Endothelial cell of coronary artery (primary cell): ENCODE results near the gene MYMX. TPM values are rescaled to one million over a fixed set of nuclear protein-coding genes. Genes with fewer than 3 reads are reported as not detected.

Experiments used
- total RNA-seq: library from RNA; depleted of rRNA; stranded (reverse); fragments of >200 nt; gene quantifications from 2 replicates; pipeline ENCODE4 v1.2.3, GENCODE V29; 2014

MYMX gene
- 0.18 TPM in 1 of 2 replicates, not detected in the other for total RNA-seq

DNA sequence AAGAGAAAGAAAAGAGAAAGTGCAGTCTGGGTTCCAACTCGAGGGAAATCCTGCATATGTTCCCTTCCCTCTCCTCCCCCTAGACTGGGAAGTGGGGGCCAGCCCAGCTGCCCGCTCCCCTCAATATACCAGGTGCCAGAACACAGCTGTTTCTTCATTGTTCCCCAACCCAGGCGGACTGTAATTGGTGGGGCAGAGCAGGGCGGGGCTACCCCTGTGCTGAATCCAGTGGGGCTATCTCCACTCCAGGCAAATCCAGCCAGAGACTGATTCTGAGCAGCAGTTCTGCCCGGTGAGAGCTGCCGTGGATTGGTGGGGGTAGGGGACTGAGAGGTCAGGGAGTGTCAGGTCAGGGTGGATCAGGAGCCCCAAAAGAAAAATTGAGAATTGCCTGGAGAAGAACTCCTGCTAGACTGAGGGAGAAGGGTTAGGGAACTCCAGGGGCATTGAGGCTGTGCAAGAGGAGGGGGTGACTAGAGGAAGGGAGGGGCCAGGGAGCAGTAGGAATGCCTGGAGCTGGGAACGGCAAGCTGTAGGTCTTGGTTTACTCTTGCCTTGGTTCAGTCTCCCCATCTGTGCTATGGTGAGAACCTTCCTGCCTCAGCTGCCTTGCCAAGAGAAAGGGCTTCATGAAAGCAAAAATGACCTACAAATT, at the start of gene MYMX:
Gene MYMX, plus strand, starts transcription at position 250 of the 655 bp plus-strand sequence. CDS start 546 bp downstream, outside the sequence.

DNA sequence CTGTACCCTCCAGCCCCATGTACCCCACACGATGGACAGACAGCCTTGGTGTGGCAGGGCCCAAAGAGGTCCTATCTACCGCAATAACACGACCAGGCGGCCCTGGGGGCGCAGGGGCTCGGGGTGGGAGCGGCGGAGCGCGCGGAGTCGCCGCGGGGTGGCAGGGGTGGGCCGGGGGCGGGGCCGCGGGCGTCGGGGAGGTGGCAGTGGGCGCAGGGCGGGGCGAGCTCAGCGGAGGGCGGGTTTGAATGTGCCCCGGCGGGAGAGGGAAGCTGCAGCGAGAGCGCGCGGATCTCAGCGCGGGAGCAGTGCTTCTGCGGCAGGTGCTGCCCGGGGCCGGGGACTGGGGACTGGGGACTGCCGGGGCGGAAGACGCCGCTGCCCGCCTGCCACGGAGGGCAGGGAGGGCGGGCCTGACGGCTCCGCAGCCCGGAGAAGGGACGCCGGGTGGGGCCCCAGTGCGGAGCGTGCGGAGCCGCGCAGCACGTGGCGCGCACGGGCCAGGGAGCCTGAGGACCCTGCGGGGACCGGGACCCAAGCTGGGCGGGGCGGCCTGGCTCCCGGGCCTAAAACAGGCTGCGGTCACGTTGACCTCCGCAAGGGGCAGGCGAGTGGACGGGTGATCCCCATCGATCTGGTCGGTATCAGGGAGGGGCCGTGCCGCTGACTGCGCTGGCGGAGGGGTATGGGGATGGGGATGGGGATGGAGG, 6.7 kb downstream of the MYMX start, which contains the start of gene SLC29A1:
Gene SLC29A1, plus strand, starts transcription at position 277 of the 710 bp plus-strand sequence. CDS start 3,719 bp downstream, outside the sequence.

DNA sequence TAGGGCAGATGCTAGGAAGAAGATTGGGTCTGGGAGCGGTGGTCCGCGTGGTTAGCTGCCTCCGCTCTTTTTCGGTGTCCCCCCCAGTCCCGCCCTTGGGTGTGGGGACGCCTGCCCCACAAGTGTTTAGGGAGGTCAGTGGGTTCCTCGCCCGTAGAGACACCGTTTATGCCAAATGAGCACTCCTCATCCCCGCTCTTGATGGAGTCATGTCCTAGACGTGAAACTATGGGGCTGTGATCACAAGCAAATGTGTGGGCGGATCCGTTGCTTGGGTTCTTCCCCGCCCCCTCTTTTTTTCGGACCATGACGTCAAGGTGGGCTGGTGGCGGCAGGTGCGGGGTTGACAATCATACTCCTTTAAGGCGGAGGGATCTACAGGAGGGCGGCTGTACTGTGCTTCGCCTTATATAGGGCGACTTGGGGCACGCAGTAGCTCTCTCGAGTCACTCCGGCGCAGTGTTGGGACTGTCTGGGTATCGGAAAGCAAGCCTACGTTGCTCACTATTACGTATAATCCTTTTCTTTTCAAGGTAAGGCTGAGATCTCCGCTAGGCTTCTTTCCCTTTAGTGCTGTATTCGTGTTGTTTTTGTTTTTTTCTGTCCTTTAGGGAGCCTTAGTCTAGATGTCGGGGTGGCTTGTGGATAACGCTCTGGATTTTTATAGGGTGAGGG, 30.1 kb downstream of the MYMX start, which contains the start of gene HSP90AB1:
Gene HSP90AB1, plus strand, starts transcription at position 439 of the 675 bp plus-strand sequence. CDS start 1,529 bp downstream, outside the sequence.

DNA sequence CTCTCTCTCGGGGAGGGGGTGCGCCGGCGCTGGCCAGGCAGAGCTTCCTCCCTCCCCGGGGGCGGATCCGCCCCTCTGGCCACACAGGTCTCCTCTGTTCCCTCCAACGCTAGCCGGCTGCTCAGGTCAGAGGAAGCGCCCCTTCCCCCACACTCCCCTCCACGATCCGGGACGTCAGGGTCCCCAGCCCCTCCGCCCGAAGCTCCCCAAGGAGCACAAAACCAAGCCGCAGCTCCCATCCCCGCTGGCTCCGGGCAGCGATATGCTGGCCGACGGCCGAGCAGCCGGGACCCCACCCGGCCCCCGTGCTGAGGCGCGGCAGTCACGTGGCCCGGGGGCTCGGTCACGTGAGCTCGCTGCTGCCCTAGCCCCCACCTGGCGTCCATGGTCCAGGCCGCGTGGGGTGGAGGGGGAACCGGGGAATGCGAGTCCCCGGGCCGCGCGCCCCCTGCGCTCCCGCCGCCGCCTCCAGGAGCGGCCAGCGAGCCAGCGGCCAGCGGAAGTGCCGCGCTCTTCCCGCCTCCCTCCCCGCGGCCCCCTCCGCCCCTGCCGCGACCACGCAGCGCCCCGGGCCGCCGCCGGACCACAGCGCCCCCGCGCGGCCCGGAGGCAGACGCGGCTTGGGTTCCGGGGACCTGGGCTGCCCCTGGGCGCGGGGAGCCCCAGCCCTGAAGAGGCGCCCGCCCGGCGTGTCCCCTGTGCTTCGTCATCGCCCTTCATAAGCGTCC, 40.5 kb downstream of the MYMX start, which contains the start of gene SLC35B2:
Gene SLC35B2, minus strand, starts transcription at position 504 of the 728 bp plus-strand sequence. Its CDS starts 118 bp downstream, at position 386.

DNA sequence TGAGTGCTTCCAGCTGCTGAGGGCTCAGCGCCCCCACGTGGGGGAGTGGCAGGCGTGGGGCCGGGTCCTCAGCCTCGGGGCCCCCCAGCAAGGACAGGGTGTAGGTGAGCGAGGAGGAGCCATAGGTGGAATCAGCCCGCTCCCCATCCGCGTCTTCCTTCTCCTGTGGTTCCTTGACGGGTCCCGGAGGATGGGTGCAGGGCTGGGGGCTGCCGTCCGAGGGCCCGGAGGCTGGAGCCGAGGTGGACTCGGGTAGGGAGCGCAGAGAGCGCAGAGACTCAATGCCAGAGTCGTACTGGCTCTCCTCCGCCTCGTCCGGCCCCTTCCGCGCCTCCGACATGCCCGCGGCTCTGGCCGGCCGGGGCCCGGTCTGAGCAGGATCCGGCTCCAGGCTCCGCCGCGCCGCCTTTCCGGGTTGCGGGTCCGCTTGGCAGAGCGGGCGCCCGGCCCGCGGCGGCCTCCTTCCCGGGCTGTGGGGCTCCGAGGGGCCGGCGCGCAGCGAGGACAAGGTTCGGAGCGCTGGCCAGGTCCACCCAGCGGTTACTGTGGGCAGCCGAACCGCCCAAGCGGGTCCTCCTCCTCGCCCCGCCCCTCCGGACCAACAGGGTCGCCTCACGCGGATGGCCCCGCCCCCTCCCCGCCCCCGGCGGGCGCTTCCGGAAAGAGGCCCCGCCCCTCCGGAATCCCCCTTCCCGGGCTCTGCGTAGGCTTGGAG, 48.4 kb downstream of the MYMX start, which contains the start of gene NFKBIE:
Gene NFKBIE, minus strand, starts transcription at position 545 of the 715 bp plus-strand sequence. Its CDS starts 205 bp downstream, at position 340.

Other genes with a start within 250 kb of the MYMX start
- gene MRPL14, start 89.5 kb upstream of the MYMX start, total RNA-seq: 60.2 and 68.4 TPM in 2 replicates
- gene TMEM63B, start 89.4 kb upstream of the MYMX start, total RNA-seq: 19.4 and 23.9 TPM in 2 replicates
- 0.94 and 1.9 TPM in 2 replicates for gene CAPN11, start 58.1 kb upstream of the MYMX start, total RNA-seq
- gene SLC29A1, start 6.7 kb downstream of the MYMX start, total RNA-seq: 63.9 and 75.7 TPM in 2 replicates
- gene HSP90AB1, start 30.2 kb downstream of the MYMX start, total RNA-seq: 710 and 741 TPM in 2 replicates
- gene SLC35B2, start 40.6 kb downstream of the MYMX start, total RNA-seq: 41.6 and 45.5 TPM in 2 replicates
- gene NFKBIE, start 48.6 kb downstream of the MYMX start, total RNA-seq: 9.2 and 10.6 TPM in 2 replicates
- 0.54 TPM in 1 of 2 replicates, not detected in the other for gene TMEM151B, start 53.5 kb downstream of the MYMX start, total RNA-seq
- gene AARS2, start 96.4 kb downstream of the MYMX start, total RNA-seq: 21.3 and 22.0 TPM in 2 replicates
- gene SPATS1, start 125.7 kb downstream of the MYMX start, total RNA-seq: not detected in 2 replicates
- gene CDC5L, start 170.8 kb downstream of the MYMX start, total RNA-seq: 21.0 and 23.7 TPM in 2 replicates